ENCODE data around the gene SND1.

- TF ChIP-seq CTCF (IDR thresholded peaks at IDR 0.05) = no peak
- TF ChIP-seq EZH2 (IDR thresholded peaks at IDR 0.05; ENCODE audit: borderline replicate concordance, insufficient read depth, low read depth, low read length, poor library complexity, severe bottlenecking) = no peak
These were observed 407.4 kb downstream of the SND1 start for GRCh38 chr7:128059143-128059988.

Measured in B cell (primary cell).